ENCODE results near the gene CARD11. TPM values are rescaled to one million over a fixed set of nuclear protein-coding genes. Genes with fewer than 3 reads are reported as not detected.

CARD11 gene
- total RNA-seq, 1 experiment from 2014 or later, result 0.82 TPM

DNA sequence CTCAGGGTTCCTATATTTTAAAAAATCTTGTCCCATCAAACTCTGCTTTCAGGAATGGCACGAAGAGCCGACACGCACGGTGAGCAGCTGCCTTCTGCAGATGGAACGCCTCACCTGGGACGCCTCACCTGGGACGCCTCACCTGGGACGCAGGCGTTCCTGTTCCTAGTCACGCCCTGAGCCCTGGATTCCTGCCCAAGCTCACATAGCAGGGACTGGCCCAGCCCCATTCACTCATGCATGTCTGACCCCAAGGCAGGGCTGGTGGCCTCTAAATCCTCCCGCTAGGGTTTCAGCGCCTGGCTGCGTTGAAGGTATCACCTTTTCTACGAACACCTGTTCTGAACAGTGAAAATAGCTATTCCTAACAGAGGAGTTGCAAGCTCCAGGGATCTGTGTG is 49.8 kb downstream of the CARD11 start:
- DNase-seq (ENCODE audit: low read depth, low spot score), result no peak
- Histone ChIP-seq H3K4me1 (ENCODE audit: control insufficient read depth, insufficient read depth, low read length) (no peaks in the 10 kb centered on the region), H3K36me3 (ENCODE audit: control insufficient read depth, insufficient read depth, low read length) (no peaks in the 10 kb centered on the region), H3K27me3 (ENCODE audit: control insufficient read depth, insufficient read depth, low read length) (peaks cover 5% of the 10 kb centered on the region; the same call in 1 of the 2 replicates), H3K4me3 (ENCODE audit: low read depth in 2 of 2, low read length in 2 of 2) (no peak overlapping the region), H3K27ac (ENCODE audit: low read length) (no peak overlapping the region), H3K9me3 (ENCODE audit: control insufficient read depth, insufficient read depth, low read depth, low read length) (no peaks in the 10 kb centered on the region)
- intact Hi-C loops (cut with micrococcal nuclease; ENCODE audit: unreplicated experiment), result no loop called here
- ChIA-PET CTCF (no interaction called here), POLR2A (no interaction called here)
- TF ChIP-seq, protein P1, sequence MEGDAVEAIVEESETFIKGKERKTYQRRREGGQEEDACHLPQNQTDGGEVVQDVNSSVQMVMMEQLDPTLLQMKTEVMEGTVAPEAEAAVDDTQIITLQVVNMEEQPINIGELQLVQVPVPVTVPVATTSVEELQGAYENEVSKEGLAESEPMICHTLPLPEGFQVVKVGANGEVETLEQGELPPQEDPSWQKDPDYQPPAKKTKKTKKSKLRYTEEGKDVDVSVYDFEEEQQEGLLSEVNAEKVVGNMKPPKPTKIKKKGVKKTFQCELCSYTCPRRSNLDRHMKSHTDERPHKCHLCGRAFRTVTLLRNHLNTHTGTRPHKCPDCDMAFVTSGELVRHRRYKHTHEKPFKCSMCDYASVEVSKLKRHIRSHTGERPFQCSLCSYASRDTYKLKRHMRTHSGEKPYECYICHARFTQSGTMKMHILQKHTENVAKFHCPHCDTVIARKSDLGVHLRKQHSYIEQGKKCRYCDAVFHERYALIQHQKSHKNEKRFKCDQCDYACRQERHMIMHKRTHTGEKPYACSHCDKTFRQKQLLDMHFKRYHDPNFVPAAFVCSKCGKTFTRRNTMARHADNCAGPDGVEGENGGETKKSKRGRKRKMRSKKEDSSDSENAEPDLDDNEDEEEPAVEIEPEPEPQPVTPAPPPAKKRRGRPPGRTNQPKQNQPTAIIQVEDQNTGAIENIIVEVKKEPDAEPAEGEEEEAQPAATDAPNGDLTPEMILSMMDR (IDR thresholded peaks at IDR 0.05), result no peak
- TF ChIP-seq SIN3A (IDR thresholded peaks at IDR 0.05; ENCODE audit: borderline replicate concordance, insufficient read depth, low read depth, low read length) (no peak), TCF7L2 (IDR thresholded peaks at IDR 0.05; ENCODE audit: low read depth, low read length) (no peak), POLR2AphosphoS5 (IDR thresholded peaks at IDR 0.05; ENCODE audit: low read depth, low read length) (no peak)
- TF ChIP-seq, protein P2, sequence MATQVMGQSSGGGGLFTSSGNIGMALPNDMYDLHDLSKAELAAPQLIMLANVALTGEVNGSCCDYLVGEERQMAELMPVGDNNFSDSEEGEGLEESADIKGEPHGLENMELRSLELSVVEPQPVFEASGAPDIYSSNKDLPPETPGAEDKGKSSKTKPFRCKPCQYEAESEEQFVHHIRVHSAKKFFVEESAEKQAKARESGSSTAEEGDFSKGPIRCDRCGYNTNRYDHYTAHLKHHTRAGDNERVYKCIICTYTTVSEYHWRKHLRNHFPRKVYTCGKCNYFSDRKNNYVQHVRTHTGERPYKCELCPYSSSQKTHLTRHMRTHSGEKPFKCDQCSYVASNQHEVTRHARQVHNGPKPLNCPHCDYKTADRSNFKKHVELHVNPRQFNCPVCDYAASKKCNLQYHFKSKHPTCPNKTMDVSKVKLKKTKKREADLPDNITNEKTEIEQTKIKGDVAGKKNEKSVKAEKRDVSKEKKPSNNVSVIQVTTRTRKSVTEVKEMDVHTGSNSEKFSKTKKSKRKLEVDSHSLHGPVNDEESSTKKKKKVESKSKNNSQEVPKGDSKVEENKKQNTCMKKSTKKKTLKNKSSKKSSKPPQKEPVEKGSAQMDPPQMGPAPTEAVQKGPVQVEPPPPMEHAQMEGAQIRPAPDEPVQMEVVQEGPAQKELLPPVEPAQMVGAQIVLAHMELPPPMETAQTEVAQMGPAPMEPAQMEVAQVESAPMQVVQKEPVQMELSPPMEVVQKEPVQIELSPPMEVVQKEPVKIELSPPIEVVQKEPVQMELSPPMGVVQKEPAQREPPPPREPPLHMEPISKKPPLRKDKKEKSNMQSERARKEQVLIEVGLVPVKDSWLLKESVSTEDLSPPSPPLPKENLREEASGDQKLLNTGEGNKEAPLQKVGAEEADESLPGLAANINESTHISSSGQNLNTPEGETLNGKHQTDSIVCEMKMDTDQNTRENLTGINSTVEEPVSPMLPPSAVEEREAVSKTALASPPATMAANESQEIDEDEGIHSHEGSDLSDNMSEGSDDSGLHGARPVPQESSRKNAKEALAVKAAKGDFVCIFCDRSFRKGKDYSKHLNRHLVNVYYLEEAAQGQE (IDR thresholded peaks at IDR 0.05; ENCODE audit: insufficient read depth in 1 of 2, low read depth in 2 of 2, low read length in 1 of 2), result no peak
- BruUV-seq (replicated peaks), result no TSS peak
- in situ Hi-C loops (cut with HindIII; ENCODE audit: low pct_unique_long_range_greater_than_20kb, low sequenced_read_pairs), result no loop called here
- no peak for ATAC-seq

DNA sequence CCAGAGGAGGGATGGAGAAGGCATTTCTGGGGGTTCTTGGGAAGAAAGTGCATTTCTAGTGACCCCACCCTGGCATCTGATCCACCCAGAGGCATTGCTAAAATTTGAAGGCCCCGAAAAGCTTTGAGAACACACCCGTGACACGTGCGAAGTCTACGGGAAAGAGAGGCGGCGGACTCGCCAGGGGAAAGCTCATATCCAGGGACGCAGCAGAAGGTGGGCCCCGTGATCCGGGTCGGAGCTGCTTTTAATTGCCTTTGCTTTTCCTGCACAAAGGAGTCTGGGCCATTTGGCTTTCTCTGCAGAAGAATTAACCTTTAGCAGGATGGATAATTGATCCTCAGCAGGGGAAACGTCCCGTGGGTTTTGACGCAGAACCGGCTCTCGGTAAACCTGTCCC is 50.3 kb downstream of the CARD11 start:
- BruUV-seq (replicated peaks), result no TSS peak
- intact Hi-C loops (cut with micrococcal nuclease; ENCODE audit: unreplicated experiment), result no loop called here

More for the DNA sequence above, 50.3 kb downstream of the CARD11 start:
- no peak overlapping the region for H3K27ac ChIP-seq (ENCODE audit: low read length)
- in situ Hi-C loops (cut with HindIII; ENCODE audit: low pct_unique_long_range_greater_than_20kb, low sequenced_read_pairs), result no loop called here
- no peak for TF ChIP-seq POLR2AphosphoS5 (IDR thresholded peaks at IDR 0.05; ENCODE audit: low read depth, low read length)
- TF ChIP-seq, protein P2 (IDR thresholded peaks at IDR 0.05; ENCODE audit: insufficient read depth in 1 of 2, low read depth in 2 of 2, low read length in 1 of 2), result no peak
- no peaks in the 10 kb centered on the region for H3K36me3 ChIP-seq (ENCODE audit: control insufficient read depth, insufficient read depth, low read length)
- no peak overlapping the region for H3K4me3 ChIP-seq (ENCODE audit: low read depth in 2 of 2, low read length in 2 of 2)
- ATAC-seq, result no peak
- DNase-seq (ENCODE audit: low read depth, low spot score), result no peak
- no peaks in the 10 kb centered on the region for H3K4me1 ChIP-seq (ENCODE audit: control insufficient read depth, insufficient read depth, low read length)
- H3K9me3 ChIP-seq (ENCODE audit: control insufficient read depth, insufficient read depth, low read depth, low read length), result no peaks in the 10 kb centered on the region
- CTCF ChIA-PET, result no interaction called here
- POLR2A ChIA-PET, result no interaction called here
- peaks cover 5% of the 10 kb centered on the region; the same call in 1 of the 2 replicates for H3K27me3 ChIP-seq (ENCODE audit: control insufficient read depth, insufficient read depth, low read length)
